ENCODE data around the gene MADD.

Gene MADD

GRCh38 chr11:47342036-47342803, 72.3 kb downstream of the MADD start:
- no peak for DNase-seq

GRCh38 chr11:47342854-47343253, 72.9 kb downstream of the MADD start:
- no peak for DNase-seq

DNA sequence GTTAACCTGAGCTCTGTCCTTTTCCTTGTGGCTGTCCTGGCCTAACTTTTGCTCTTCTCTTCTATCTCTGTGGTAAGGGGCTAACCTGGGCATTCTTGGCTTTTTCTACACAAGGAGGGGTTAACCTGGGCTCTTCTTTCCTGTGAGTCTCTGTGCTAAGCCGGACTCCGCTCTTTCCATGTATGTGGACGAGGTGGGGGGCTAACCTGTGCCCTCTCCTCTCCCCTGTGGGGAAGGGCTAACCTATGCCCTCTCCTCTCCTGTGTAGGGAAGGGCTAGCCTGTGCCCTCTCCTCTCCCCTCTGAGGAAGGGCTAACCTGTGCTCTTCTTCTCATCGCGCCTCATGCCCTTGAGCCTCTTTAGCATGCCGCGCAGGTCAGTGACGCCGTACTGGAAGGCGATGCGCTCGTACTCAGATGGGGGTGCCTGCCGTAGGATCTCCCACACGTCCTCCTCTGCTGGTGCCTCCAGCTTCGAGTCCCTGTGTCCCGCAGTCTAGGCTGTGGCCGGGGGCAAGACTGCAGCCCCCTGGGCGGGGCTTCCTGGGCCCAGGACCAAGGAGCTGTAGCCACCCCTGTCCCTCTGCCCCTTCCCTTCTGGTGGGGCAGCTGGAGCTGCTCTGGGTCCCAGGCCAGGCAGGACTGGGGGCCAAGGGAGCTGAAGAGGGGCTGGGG, 76.1 kb downstream of the MADD start:
- DNase-seq, result no peak

GRCh38 chr11:47347137-47347536, 77.2 kb downstream of the MADD start:
- no peak for DNase-seq

- DNase-seq, result no peak
These were observed 78.3 kb downstream of the MADD start for GRCh38 chr11:47348131-47348802.

- no peak for DNase-seq
These were observed 78.9 kb downstream of the MADD start for GRCh38 chr11:47348859-47349258.

- DNase-seq, result no peak
These were observed 79.7 kb downstream of the MADD start for GRCh38 chr11:47349521-47350095.

DNA sequence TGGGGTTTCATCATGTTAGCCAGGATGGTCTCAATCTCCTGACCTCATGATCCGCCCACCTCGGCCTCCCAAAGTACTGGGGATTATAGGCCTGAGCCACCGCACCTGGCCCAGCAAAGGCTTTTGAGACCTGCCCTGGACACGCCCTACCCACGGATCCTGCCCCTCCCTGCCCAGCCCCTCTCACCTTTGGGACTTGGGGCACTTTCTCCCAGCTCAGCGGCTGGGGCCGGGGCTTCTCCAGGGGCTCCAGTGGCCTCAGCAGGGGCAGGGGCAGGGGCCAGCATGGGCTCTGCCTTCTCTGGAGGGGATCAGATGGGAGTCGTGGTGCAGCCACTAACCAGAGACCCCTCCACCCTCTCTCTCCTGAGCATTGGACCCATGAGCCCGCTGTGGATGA, 80.4 kb downstream of the MADD start:
- DNase-seq, result no peak

GRCh38 chr11:47351156-47352126, 81.5 kb downstream of the MADD start:
- DNase-seq, result no peak

DNA sequence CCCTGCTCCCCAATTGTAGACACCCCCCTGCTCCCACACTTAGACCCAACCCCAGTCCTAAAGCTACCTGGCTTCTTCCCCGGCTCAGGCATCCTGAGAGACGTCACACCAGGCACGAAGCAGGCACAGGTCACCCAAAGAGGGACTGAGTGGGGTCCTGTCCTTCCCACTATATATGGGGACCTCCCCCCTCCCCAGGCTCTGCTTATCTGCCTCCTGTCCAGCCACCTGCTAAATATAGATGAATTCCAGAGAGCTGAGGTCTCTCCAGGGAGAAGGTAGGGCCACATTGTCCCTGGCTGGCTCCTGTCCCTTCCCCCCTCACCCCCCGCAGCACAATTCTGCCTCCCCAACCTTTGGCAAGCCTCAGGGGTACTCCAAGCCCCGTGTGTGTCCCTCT, 82.6 kb downstream of the MADD start, which contains the start of gene MYBPC3:
Gene MYBPC3 (minus strand): TSS at position 147 of the 400 bp plus-strand sequence. CDS start 55 bp downstream, at position 92.
- DNase-seq, result no peak

- no peak for DNase-seq
These were observed 84.2 kb downstream of the MADD start for GRCh38 chr11:47353978-47354774.

DNA sequence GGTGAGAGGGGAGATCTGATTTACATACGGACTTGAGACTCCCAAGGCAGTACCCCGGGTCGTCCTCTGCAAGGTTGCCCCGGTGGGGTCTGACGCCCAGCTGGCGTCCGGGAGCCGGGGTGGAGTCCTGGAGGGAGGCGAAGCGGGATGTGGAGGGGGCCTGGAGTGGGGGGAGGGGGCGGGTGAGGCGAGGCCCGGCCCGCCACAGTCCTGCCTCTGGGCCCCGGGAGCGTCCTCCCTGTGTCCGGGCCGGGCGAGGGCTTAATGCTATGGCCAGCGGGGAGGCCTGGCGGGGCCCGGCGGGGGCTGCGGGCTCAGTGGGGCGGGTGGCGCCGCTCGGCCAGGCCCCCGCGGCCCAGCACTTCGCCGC, 85.0 kb downstream of the MADD start:
- DNase-seq, result no peak

- DNase-seq, result no peak
These were observed 85.6 kb downstream of the MADD start for GRCh38 chr11:47355283-47356128.

GRCh38 chr11:47356129-47356997, 86.4 kb downstream of the MADD start:
- no peak for DNase-seq

GRCh38 chr11:47356998-47357329, 87.0 kb downstream of the MADD start:
- no peak for DNase-seq

GRCh38 chr11:47357985-47358730, 88.2 kb downstream of the MADD start:
- DNase-seq, result no peak

DNA sequence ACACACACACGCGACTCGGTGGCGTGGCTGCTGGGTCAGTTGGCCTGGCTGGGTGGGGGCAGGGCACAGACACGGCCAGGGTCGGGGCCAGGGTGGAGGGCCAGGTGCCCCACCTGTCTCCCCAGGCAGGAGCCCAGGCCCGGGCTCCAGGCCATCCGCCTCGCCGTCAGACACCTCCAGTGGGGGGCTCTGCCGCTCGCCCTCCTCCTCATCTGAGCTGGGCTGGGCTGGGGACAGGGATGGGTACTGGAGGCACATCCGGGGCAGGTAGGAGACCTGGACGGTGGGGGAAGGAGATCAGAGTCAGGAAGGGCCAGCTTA, 88.8 kb downstream of the MADD start:
- DNase-seq, result no peak

DNA sequence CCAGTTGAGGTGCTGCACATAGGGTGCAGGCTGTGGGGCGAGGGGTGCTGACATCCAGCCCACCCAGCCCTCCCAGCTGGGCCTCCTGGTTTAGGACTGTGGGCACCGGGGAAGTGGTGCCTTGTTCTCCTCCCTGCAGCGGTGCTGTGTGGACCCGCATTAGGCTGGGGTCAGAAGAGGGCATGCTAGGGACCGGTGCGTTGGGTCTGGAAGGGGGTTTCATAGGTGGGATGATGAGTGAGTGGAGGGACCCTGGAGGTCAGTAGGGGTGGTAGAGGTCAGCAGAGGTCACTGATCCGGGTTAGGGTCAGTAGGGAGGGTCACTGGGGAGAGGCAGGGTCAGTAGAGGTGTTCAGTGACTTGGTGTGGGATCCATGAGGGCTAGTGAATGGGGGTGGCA, 89.2 kb downstream of the MADD start:
- DNase-seq, result no peak

- peak; percentile 34 for DNase-seq
These were observed 89.7 kb downstream of the MADD start for GRCh38 chr11:47359586-47359985.

All from CD4-positive, alpha-beta T cell treated with Interferon gamma for 1 hour (primary cell).